HEK293T (cell line): ENCODE data around the gene MAP2K5.
"Not testable (repeated sequence)": the region's sequence is repeated elsewhere in the genome, so short reads cannot be mapped to it uniquely, and the experiment has no call there.

Experiments used
- CTCF ChIA-PET: fragments of 350-600 bp; formaldehyde crosslinking; extraction: SDS; loops from one replicate; lab custom pipeline; 2021; ENCODE audit warnings: antibody characterized with exemption, inconsistent platforms; lab: Yijun Ruan, JAX
- POLR2A ChIA-PET: fragments of 350-600 bp; formaldehyde crosslinking; extraction: SDS; loops from one replicate; lab custom pipeline; 2020; ENCODE audit warnings: antibody characterized with exemption, inconsistent platforms; lab: Yijun Ruan, JAX
- DNase-seq: peaks from one replicate; pipeline ENCODE4 v3.0.0; 2012; ENCODE audit warnings: mixed read lengths; ENCODE audit errors: extremely low spot score
- ARNT ChIP-seq: fragments of 450-650 bp; IDR thresholded peaks from 2 replicates; pipeline ENCODE4 v1.6.1; 2017; ENCODE audit warnings: mild to moderate bottlenecking
- BHLHE40 ChIP-seq: fragments of 450-650 bp; IDR thresholded peaks from 2 replicates; pipeline ENCODE4 v1.6.1; 2016; ENCODE audit warnings: mild to moderate bottlenecking, moderate library complexity, borderline replicate concordance
- CTBP1 ChIP-seq: fragments of 450-650 bp; IDR thresholded peaks from 2 replicates; pipeline ENCODE4 v1.6.1; 2016; ENCODE audit warnings: borderline replicate concordance
- ELF4 ChIP-seq: fragments of 450-650 bp; IDR thresholded peaks from 2 replicates; pipeline ENCODE4 v1.6.1; 2017; ENCODE audit warnings: antibody characterized with exemption
- FOXA1 ChIP-seq: fragments of 450-650 bp; IDR thresholded peaks from 2 replicates; pipeline ENCODE4 v1.6.1; 2016; ENCODE audit warnings: mild to moderate bottlenecking
- FOXK2 ChIP-seq: fragments of 450-650 bp; IDR thresholded peaks from 2 replicates; pipeline ENCODE4 v1.6.1; 2016; ENCODE audit warnings: mild to moderate bottlenecking
- FOXM1 ChIP-seq: fragments of 450-650 bp; IDR thresholded peaks from 2 replicates; pipeline ENCODE4 v1.6.1; 2017; ENCODE audit warnings: mild to moderate bottlenecking, borderline replicate concordance
- HDGF ChIP-seq: fragments of 450-650 bp; IDR thresholded peaks from 2 replicates; pipeline ENCODE4 v1.6.1; 2017; ENCODE audit warnings: antibody characterized with exemption, borderline replicate concordance
- L3MBTL2 ChIP-seq: fragments of 450-650 bp; conservative IDR thresholded peaks from 2 replicates; pipeline ENCODE4 v1.6.1; 2016; ENCODE audit warnings: mild to moderate bottlenecking
- LEF1 ChIP-seq: fragments of 450-650 bp; IDR thresholded peaks from 2 replicates; pipeline ENCODE4 v1.6.1; 2017; ENCODE audit warnings: mild to moderate bottlenecking, borderline replicate concordance
- NFRKB ChIP-seq: fragments of 450-650 bp; IDR thresholded peaks from 2 replicates; pipeline ENCODE4 v1.6.1; 2016; ENCODE audit warnings: mild to moderate bottlenecking, moderate library complexity
- PKNOX1 ChIP-seq: fragments of 450-650 bp; IDR thresholded peaks from 2 replicates; pipeline ENCODE4 v1.6.1; 2016
- SP1 ChIP-seq: fragments of 450-650 bp; IDR thresholded peaks from 2 replicates; pipeline ENCODE4 v1.6.1; 2017
- SUZ12 ChIP-seq: fragments of 450-650 bp; IDR thresholded peaks from 2 replicates; pipeline ENCODE4 v1.6.1; 2016; ENCODE audit warnings: mild to moderate bottlenecking
- TARDBP ChIP-seq: fragments of 450-650 bp; IDR thresholded peaks from 2 replicates; pipeline ENCODE4 v1.6.1; 2016
- ZNF384 ChIP-seq: fragments of 450-650 bp; IDR thresholded peaks from 2 replicates; pipeline ENCODE4 v1.6.1; 2016

The MAP2K5 gene

GRCh38 chr15:67622110-67622509, 79.6 kb downstream of the MAP2K5 start:
- CTCF ChIA-PET = no interaction called here

GRCh38 chr15:67632261-67632660, 89.8 kb downstream of the MAP2K5 start:
- POLR2A ChIA-PET = interaction anchor here (1.0 kb wide), 1 partner anchor 21 kb away, joined by 3 read pairs; no protein-coding TSS in a partner anchor
- CTCF ChIA-PET = no interaction called here
- TF ChIP-seq FOXK2 (no peak), NFRKB (no peak), FOXM1 (no peak), SUZ12 (no peak), SP1 (no peak), TARDBP (no peak), BHLHE40 (no peak), PKNOX1 (no peak), ZNF384 (no peak), FOXA1 (no peak), L3MBTL2 (no peak), HDGF (no peak), CTBP1 (no peak), ARNT (no peak)
- DNase-seq = no peak

More at GRCh38 chr15:67622110-67622509, 79.6 kb downstream of the MAP2K5 start:
- DNase-seq = no peak
- no peak for TF ChIP-seq ARNT
- POLR2A ChIA-PET = no interaction called here

- POLR2A ChIA-PET, DNase-seq, CTCF ChIA-PET: not testable (repeated sequence)
Observed at GRCh38 chr15:67635950-67636349, 93.4 kb downstream of the MAP2K5 start.

- DNase-seq = no peak
- ChIA-PET CTCF (interaction anchor here (0.5 kb wide), 1 partner anchor 72 kb away, joined by 5 read pairs; no protein-coding TSS in a partner anchor), POLR2A (no interaction called here)
- TF ChIP-seq PKNOX1 (no peak), SP1 (no peak), LEF1 (no peak), FOXA1 (no peak), ZNF384 (no peak), FOXM1 (no peak), SUZ12 (no peak), TARDBP (no peak), ELF4 (no peak), NFRKB (no peak), CTBP1 (no peak), BHLHE40 (no peak), FOXK2 (no peak), L3MBTL2 (no peak), HDGF (no peak), ARNT (no peak)
Observed at GRCh38 chr15:67639591-67639990, 97.1 kb downstream of the MAP2K5 start.

- POLR2A ChIA-PET = no interaction called here
- TF ChIP-seq NFRKB = no peak
- TF ChIP-seq PKNOX1 = peak; percentile 73
- peak; percentile 16 for DNase-seq
- CTCF ChIA-PET = interaction anchor here (0.7 kb wide), 1 partner anchor 26 kb away, joined by 3 read pairs; no protein-coding TSS in a partner anchor
Observed at GRCh38 chr15:67641453-67641852, 99.0 kb downstream of the MAP2K5 start.

GRCh38 chr15:67646847-67647246, 104.3 kb downstream of the MAP2K5 start:
- no peak for DNase-seq
- no peak for TF ChIP-seq FOXA1
- TF ChIP-seq BHLHE40 = no peak
- CTCF ChIA-PET = no interaction called here

GRCh38 chr15:67652586-67652985, 110.1 kb downstream of the MAP2K5 start:
- DNase-seq = no peak
- TF ChIP-seq TARDBP (no peak), FOXM1 (no peak), HDGF (no peak), ZNF384 (no peak), PKNOX1 (no peak), ELF4 (no peak), LEF1 (no peak), CTBP1 (no peak), SP1 (no peak), FOXK2 (no peak), L3MBTL2 (no peak), SUZ12 (no peak), FOXA1 (no peak)
- ChIA-PET POLR2A (no interaction called here), CTCF (no interaction called here)

More at GRCh38 chr15:67646847-67647246, 104.3 kb downstream of the MAP2K5 start:
- POLR2A ChIA-PET = no interaction called here
